CD4-positive, CD25-positive, alpha-beta regulatory T cell (primary cell): ENCODE measurements around the gene SGCD. TPM values are rescaled to one million over a fixed set of nuclear protein-coding genes. Genes with fewer than 3 reads are reported as not detected.

Experiments used
- ATAC-seq, 2 donors: fragments of 150-1000 bp; cut with Tn5 transposase; one replicate each; pipeline ENCODE4 v1.10.0; 2021; ENCODE audit warnings: low read depth in 2 of 2, moderate number of reproducible peaks in 2 of 2, moderate library complexity in 1 of 2
- DNase-seq, 3 donors: peaks; one replicate each; pipeline versions ENCODE4 v3.0.0 to v3.0.0-alpha.2; 2012 to 2022; ENCODE audit warnings: mixed read lengths in 1 of 3
- H3K27ac ChIP-seq: one replicate; pipeline ENCODE4 v1.7.0; 2013; ENCODE audit warnings: mild to moderate bottlenecking, low read length; ENCODE audit not compliant: insufficient read depth, poor library complexity, severe bottlenecking
- H3K27me3 ChIP-seq: one replicate; pipeline ENCODE4 v1.7.0; 2013; ENCODE audit warnings: low read length; ENCODE audit not compliant: control insufficient read depth, insufficient read depth
- H3K36me3 ChIP-seq: one replicate; pipeline ENCODE4 v1.7.0; 2013; ENCODE audit warnings: mild to moderate bottlenecking, low read length, moderate library complexity; ENCODE audit not compliant: control insufficient read depth, insufficient read depth
- H3K4me1 ChIP-seq: 2 replicates; pipeline ENCODE4 v1.7.0; 2013; ENCODE audit warnings: mild to moderate bottlenecking, low read length; ENCODE audit not compliant: insufficient read depth, control insufficient read depth, poor library complexity, severe bottlenecking
- H3K4me3 ChIP-seq: one replicate; pipeline ENCODE4 v1.7.0; 2013; ENCODE audit warnings: low read depth, mild to moderate bottlenecking, low read length, moderate library complexity
- H3K9me3 ChIP-seq, 2 experiments: 1 replicate in 1 of 2; 2 replicates in 1 of 2; pipeline ENCODE4 v1.7.0; 2013; ENCODE audit warnings: low read length in 2 of 2, mild to moderate bottlenecking in 1 of 2, moderate library complexity in 1 of 2; ENCODE audit not compliant: control insufficient read depth in 2 of 2
- H3K27ac Mint-ChIP-seq, 3 donors: one replicate each; pipeline ENCODE4 v1.8.0; 2020 to 2022; ENCODE audit warnings: mild to moderate bottlenecking in 3 of 3, mixed read lengths in 3 of 3, moderate library complexity in 2 of 3
- H3K27me3 Mint-ChIP-seq: one replicate; pipeline ENCODE4 v1.8.0; 2022; ENCODE audit warnings: mild to moderate bottlenecking, mixed read lengths
- H3K36me3 Mint-ChIP-seq: one replicate; pipeline ENCODE4 v1.8.0; 2020; ENCODE audit warnings: mixed read lengths
- H3K4me1 Mint-ChIP-seq, 4 donors: one replicate each; pipeline ENCODE4 v1.8.0; 2020 to 2022; ENCODE audit warnings: mixed read lengths in 4 of 4, mild to moderate bottlenecking in 1 of 4
- H3K4me3 Mint-ChIP-seq, 4 donors: one replicate each; pipeline ENCODE4 v1.8.0; 2020 to 2022; ENCODE audit warnings: mild to moderate bottlenecking in 4 of 4, mixed read lengths in 4 of 4, moderate library complexity in 3 of 4
- H3K9me3 Mint-ChIP-seq, 7 donors: one replicate each; pipeline ENCODE4 v1.8.0; 2020 to 2022; ENCODE audit warnings: mixed read lengths in 7 of 7, mild to moderate bottlenecking in 3 of 7, moderate library complexity in 2 of 7
- polyA plus RNA-seq, 4 donors: library from polyadenylated mRNA; unstranded; fragments of 300-500 nt; fragmentation: Illumina TruSeq; gene quantifications; one replicate each; pipeline ENCODE4 v1.2.3, GENCODE V29; 2021
- total RNA-seq: library from RNA; stranded (reverse); gene quantifications from one replicate; pipeline ENCODE4 v1.2.3, GENCODE V29; 2022

Gene SGCD
- total and polyA plus RNA-seq, 5 donors from 2014 or later = not detected

DNA sequence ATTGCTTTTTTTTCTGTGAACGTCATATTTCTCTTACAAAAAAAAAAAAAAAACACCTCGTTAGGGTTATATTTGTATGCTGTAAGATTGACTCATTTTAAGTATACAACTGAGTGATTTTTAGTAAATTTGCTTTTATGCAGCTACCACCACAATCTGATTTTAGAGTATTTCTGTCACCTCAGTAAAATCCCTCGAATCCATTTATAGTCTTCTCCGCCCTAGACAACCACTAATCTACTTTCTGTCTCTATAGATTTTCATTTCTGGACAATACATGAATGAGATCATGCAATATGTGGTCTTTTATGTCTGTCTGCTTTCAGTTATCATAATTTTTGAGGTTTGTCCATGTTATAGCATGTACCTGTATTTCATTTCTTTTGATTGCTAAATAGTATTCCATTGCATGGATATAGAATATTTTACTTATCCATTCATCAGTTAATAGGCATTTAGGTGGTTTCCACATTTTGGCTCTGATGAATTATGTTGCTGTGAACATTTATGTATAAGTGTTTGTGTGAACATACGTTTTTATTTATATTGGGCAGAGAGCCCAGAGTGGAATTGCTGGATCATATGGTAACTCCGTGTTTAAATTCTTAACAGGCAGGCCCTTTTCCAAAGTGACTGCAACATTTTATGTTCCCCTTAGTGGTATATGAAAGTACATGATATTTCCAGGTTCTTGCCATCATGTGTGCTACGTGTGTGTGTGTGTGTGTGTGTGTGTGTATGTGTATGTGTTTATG, 171.4 kb downstream of the SGCD start:
- Mint-ChIP-seq H3K9me3 (peaks cover 0 to 3% (median 0%) of the 10 kb centered on the region in 7 donors), H3K27ac (no peak overlapping the region), H3K36me3 (no peaks in the 10 kb centered on the region), H3K4me3 (no peak overlapping the region), H3K4me1 (no peaks in the 10 kb centered on the region), H3K27me3 (peaks cover 4% of the 10 kb centered on the region)
- H3K9me3 ChIP-seq = no peaks in the 10 kb centered on the region
- DNase-seq (no peak), ATAC-seq (no peak)
- H3K27ac ChIP-seq = no peak overlapping the region
- no peak overlapping the region for H3K4me3 ChIP-seq
- no peaks in the 10 kb centered on the region for H3K36me3 ChIP-seq
- no peaks in the 10 kb centered on the region for H3K27me3 ChIP-seq
- no peaks in the 10 kb centered on the region for H3K4me1 ChIP-seq

- DNase-seq (no peak), ATAC-seq (no peak)
- H3K4me1 Mint-ChIP-seq = no peaks in the 10 kb centered on the region
- H3K9me3 ChIP-seq = no peaks in the 10 kb centered on the region
- H3K4me1 ChIP-seq = no peaks in the 10 kb centered on the region
- H3K27ac ChIP-seq = no peak overlapping the region
- no peaks in the 10 kb centered on the region for H3K36me3 Mint-ChIP-seq
- H3K4me3 Mint-ChIP-seq = no peak overlapping the region
- H3K27me3 ChIP-seq = no peaks in the 10 kb centered on the region
- H3K27ac Mint-ChIP-seq = no peak overlapping the region
- H3K9me3 Mint-ChIP-seq = no peaks in the 10 kb centered on the region
- no peaks in the 10 kb centered on the region for H3K36me3 ChIP-seq
- H3K4me3 ChIP-seq = no peak overlapping the region
- H3K27me3 Mint-ChIP-seq = peaks cover 9% of the 10 kb centered on the region
These were observed 173.8 kb downstream of the SGCD start for GRCh38 chr5:156500755-156501154.

GRCh38 chr5:156505101-156505500, 178.1 kb downstream of the SGCD start:
- ATAC-seq (no peak), DNase-seq (no peak)
- Mint-ChIP-seq H3K27me3 (peaks cover 14% of the 10 kb centered on the region), H3K9me3 (no peaks in the 10 kb centered on the region), H3K4me3 (no peak overlapping the region), H3K36me3 (no peaks in the 10 kb centered on the region), H3K27ac (peak overlapping the region in 1 of 3 donors; percentile 17), H3K4me1 (no peaks in the 10 kb centered on the region)
- H3K4me3 ChIP-seq = no peak overlapping the region
- no peaks in the 10 kb centered on the region for H3K4me1 ChIP-seq
- no peak overlapping the region for H3K27ac ChIP-seq
- no peaks in the 10 kb centered on the region for H3K27me3 ChIP-seq
- H3K9me3 ChIP-seq = no peaks in the 10 kb centered on the region
- no peaks in the 10 kb centered on the region for H3K36me3 ChIP-seq

- Histone ChIP-seq H3K36me3 (no peaks in the 10 kb centered on the region), H3K4me1 (no peaks in the 10 kb centered on the region), H3K27me3 (no peaks in the 10 kb centered on the region), H3K27ac (no peak overlapping the region), H3K4me3 (no peak overlapping the region), H3K9me3 (no peaks in the 10 kb centered on the region)
- Mint-ChIP-seq H3K27ac (peak overlapping the region in 1 of 3 donors; percentile 56), H3K4me3 (no peak overlapping the region), H3K4me1 (no peaks in the 10 kb centered on the region), H3K36me3 (no peaks in the 10 kb centered on the region), H3K27me3 (no peaks in the 10 kb centered on the region), H3K9me3 (peaks cover 0 to 11% (median 3%) of the 10 kb centered on the region in 7 donors)
- ATAC-seq = no peak
- DNase-seq = no peak
These were observed 186.3 kb downstream of the SGCD start for GRCh38 chr5:156513123-156513815.

GRCh38 chr5:156515121-156515520, 188.2 kb downstream of the SGCD start:
- no peaks in the 10 kb centered on the region for H3K27me3 Mint-ChIP-seq
- Histone ChIP-seq H3K27me3 (no peaks in the 10 kb centered on the region), H3K4me1 (no peaks in the 10 kb centered on the region), H3K9me3 (no peaks in the 10 kb centered on the region), H3K4me3 (no peak overlapping the region), H3K36me3 (no peaks in the 10 kb centered on the region), H3K27ac (no peak overlapping the region)
- no peaks in the 10 kb centered on the region for H3K36me3 Mint-ChIP-seq
- H3K9me3 Mint-ChIP-seq = peaks cover 0 to 19% (median 6%) of the 10 kb centered on the region in 7 donors
- no peak overlapping the region for H3K27ac Mint-ChIP-seq
- DNase-seq (no peak), ATAC-seq (no peak)
- no peaks in the 10 kb centered on the region for H3K4me1 Mint-ChIP-seq
- H3K4me3 Mint-ChIP-seq = no peak overlapping the region

DNA sequence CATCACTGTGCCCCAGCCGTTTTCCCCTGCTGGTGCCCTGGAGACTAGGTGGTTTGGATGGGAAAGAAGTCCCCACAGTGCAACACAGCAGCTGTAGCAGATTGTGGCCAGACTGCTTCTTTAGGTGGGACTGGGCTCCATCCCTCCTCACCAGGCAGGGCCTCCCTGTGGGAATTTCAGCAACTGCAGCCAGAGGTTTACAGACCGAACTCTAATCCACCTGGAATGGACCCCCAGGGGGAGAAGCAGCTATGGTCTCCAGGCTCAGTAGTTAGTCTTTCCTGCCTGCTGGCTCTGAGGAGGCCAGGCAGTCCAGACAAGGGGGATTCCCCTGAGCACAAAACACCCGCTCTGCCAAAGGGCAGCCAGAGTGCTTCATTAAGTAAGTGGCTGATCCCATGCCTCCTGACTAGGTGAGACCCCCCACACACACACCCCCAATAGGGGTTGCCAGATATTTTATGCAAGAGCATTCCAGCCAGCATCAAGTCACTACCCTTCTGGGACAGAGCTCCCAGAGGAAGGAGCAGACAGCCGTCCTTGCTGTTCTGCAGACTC, 188.9 kb downstream of the SGCD start:
- Histone ChIP-seq H3K27ac (no peak overlapping the region), H3K4me3 (no peak overlapping the region), H3K9me3 (no peaks in the 10 kb centered on the region), H3K36me3 (no peaks in the 10 kb centered on the region), H3K4me1 (no peaks in the 10 kb centered on the region), H3K27me3 (no peaks in the 10 kb centered on the region)
- no peaks in the 10 kb centered on the region for H3K4me1 Mint-ChIP-seq
- DNase-seq (no peak), ATAC-seq (no peak)
- peaks cover 0 to 19% (median 6%) of the 10 kb centered on the region in 7 donors for H3K9me3 Mint-ChIP-seq
- H3K27ac Mint-ChIP-seq = no peak overlapping the region
- H3K36me3 Mint-ChIP-seq = no peaks in the 10 kb centered on the region
- H3K4me3 Mint-ChIP-seq = no peak overlapping the region
- H3K27me3 Mint-ChIP-seq = no peaks in the 10 kb centered on the region

- Mint-ChIP-seq H3K27ac (no peak overlapping the region), H3K4me3 (no peak overlapping the region), H3K9me3 (peaks cover 0 to 17% (median 3%) of the 10 kb centered on the region in 7 donors), H3K27me3 (no peaks in the 10 kb centered on the region), H3K4me1 (no peaks in the 10 kb centered on the region), H3K36me3 (no peaks in the 10 kb centered on the region)
- no peaks in the 10 kb centered on the region for H3K27me3 ChIP-seq
- ATAC-seq (no peak), DNase-seq (no peak)
- H3K4me1 ChIP-seq = no peaks in the 10 kb centered on the region
- no peaks in the 10 kb centered on the region for H3K36me3 ChIP-seq
- no peak overlapping the region for H3K4me3 ChIP-seq
- H3K27ac ChIP-seq = no peak overlapping the region
- no peaks in the 10 kb centered on the region for H3K9me3 ChIP-seq
These were observed 195.9 kb downstream of the SGCD start for GRCh38 chr5:156522651-156523529.
